Mesendoderm (in vitro differentiated cells): ENCODE data around the gene AKR7A2.

Source experiments
- DNase-seq: peaks from one replicate; pipeline ENCODE4 v3.0.0; 2013
- H2AK5ac ChIP-seq: 2 replicates; pipeline ENCODE4 v1.6.1; 2013; ENCODE audit warnings: low read length, inconsistent platforms
- H2BK120ac ChIP-seq: 2 replicates; pipeline ENCODE4 v1.6.1; 2013; ENCODE audit warnings: low read depth, mild to moderate bottlenecking, low read length, moderate library complexity, mixed read lengths
- H2BK15ac ChIP-seq: replicated peaks from 2 replicates; pipeline ENCODE4 v1.6.1; 2013; ENCODE audit warnings: low read depth, mild to moderate bottlenecking, moderate library complexity
- H2BK5ac ChIP-seq: 2 replicates; pipeline ENCODE4 v1.6.1; 2013; ENCODE audit warnings: low read length, inconsistent platforms
- H3K18ac ChIP-seq: 2 replicates; pipeline ENCODE4 v1.6.1; 2013; ENCODE audit warnings: mild to moderate bottlenecking, low read length, mixed read lengths
- H3K23ac ChIP-seq: one replicate; pipeline ENCODE4 v1.6.1; 2013; ENCODE audit warnings: low read length
- H3K27ac ChIP-seq: 2 replicates; pipeline ENCODE4 v1.5.1; 2013; ENCODE audit warnings: low read depth, mild to moderate bottlenecking, inconsistent platforms, low read length, moderate library complexity
- H3K27me3 ChIP-seq: 2 replicates; pipeline ENCODE4 v1.6.1; 2013; ENCODE audit warnings: low read length, control low read depth, mild to moderate bottlenecking, inconsistent platforms; ENCODE audit not compliant: insufficient read depth, poor library complexity
- H3K36me3 ChIP-seq: 2 replicates; pipeline ENCODE4 v1.6.1; 2013; ENCODE audit warnings: low read length, inconsistent platforms; ENCODE audit not compliant: control insufficient read depth, insufficient read depth
- H3K4ac ChIP-seq: one replicate; pipeline ENCODE4 v1.6.1; 2013; ENCODE audit warnings: low read depth, mild to moderate bottlenecking, low read length, moderate library complexity
- H3K4me1 ChIP-seq: 2 replicates; pipeline ENCODE4 v1.6.1; 2013; ENCODE audit warnings: low read depth, low read length, inconsistent platforms; ENCODE audit not compliant: control insufficient read depth
- H3K4me2 ChIP-seq: 2 replicates; pipeline ENCODE4 v1.6.1; 2013; ENCODE audit warnings: low read length
- H3K4me3 ChIP-seq: 2 replicates; pipeline ENCODE4 v1.5.1; 2013; ENCODE audit warnings: mild to moderate bottlenecking, low read length
- H3K56ac ChIP-seq: one replicate; pipeline ENCODE4 v1.6.1; 2013; ENCODE audit warnings: low read length
- H3K79me1 ChIP-seq: 2 replicates; pipeline ENCODE4 v1.6.1; 2013; ENCODE audit warnings: low read length, inconsistent platforms
- H3K79me2 ChIP-seq: 2 replicates; pipeline ENCODE4 v1.6.1; 2013; ENCODE audit warnings: mild to moderate bottlenecking, low read length; ENCODE audit not compliant: control insufficient read depth, insufficient read depth
- H3K9ac ChIP-seq: 2 replicates; pipeline ENCODE4 v1.6.1; 2013; ENCODE audit warnings: low read length, inconsistent platforms
- H4K5ac ChIP-seq: one replicate; pipeline ENCODE4 v1.6.1; 2013; ENCODE audit warnings: low read length
- H4K8ac ChIP-seq: one replicate; pipeline ENCODE4 v1.6.1; 2013; ENCODE audit warnings: low read depth, mild to moderate bottlenecking, control low read depth, low read length, moderate library complexity
- WGBS: extraction: QIAGEN DNeasy Blood & Tissue Kit; methylation state at CpG from one replicate; pipeline ENCODE4 v1.1.7; 2013; ENCODE audit warnings: low lambda C conversion rate, missing lambda C conversion rate; ENCODE audit not compliant: insufficient coverage; ENCODE audit errors: extremely low coverage; 5-methylcytosine and 5-hydroxymethylcytosine counted together

The AKR7A2 gene

GRCh38 chr1:19310720-19311502, 1.0 kb downstream of the AKR7A2 start:
- no peak overlapping the region for H2BK5ac ChIP-seq
- no CpG with 5 or more reads among the region's 13 CpGs for WGBS
- H3K79me1 ChIP-seq, result peaks cover 16% of the 10 kb centered on the region
- peak overlapping the region; percentile 90 for H3K4me2 ChIP-seq
- peak overlapping the region; percentile 73 for H3K4me3 ChIP-seq
- H4K5ac ChIP-seq, result no peak overlapping the region
- no peak overlapping the region for H3K18ac ChIP-seq
- H3K56ac ChIP-seq, result peak overlapping the region; percentile 95
- no peak overlapping the region for H4K8ac ChIP-seq
- no peak for DNase-seq
- H2BK15ac ChIP-seq, result no peak overlapping the region
- H3K4me1 ChIP-seq, result peaks cover 5% of the 10 kb centered on the region
- no peak overlapping the region for H2AK5ac ChIP-seq
- H3K27ac ChIP-seq, result no peak overlapping the region
- no peaks in the 10 kb centered on the region for H3K36me3 ChIP-seq
- no peak overlapping the region for H3K4ac ChIP-seq
- H3K23ac ChIP-seq, result no peak overlapping the region
- peak overlapping the region; percentile 96 for H3K9ac ChIP-seq
- H3K27me3 ChIP-seq, result no peaks in the 10 kb centered on the region
- H3K79me2 ChIP-seq, result no peaks in the 10 kb centered on the region
- H2BK120ac ChIP-seq, result no peak overlapping the region

- no peak overlapping the region for H3K4me3 ChIP-seq
- no peak for DNase-seq
- H3K36me3 ChIP-seq, result no peaks in the 10 kb centered on the region
- H3K18ac ChIP-seq, result no peak overlapping the region
- H3K9ac ChIP-seq, result no peak overlapping the region
- no peaks in the 10 kb centered on the region for H3K79me2 ChIP-seq
- no peak overlapping the region for H2BK5ac ChIP-seq
- H3K79me1 ChIP-seq, result peaks cover 16% of the 10 kb centered on the region
- H2AK5ac ChIP-seq, result no peak overlapping the region
- H3K4ac ChIP-seq, result no peak overlapping the region
- H3K27ac ChIP-seq, result no peak overlapping the region
- H2BK15ac ChIP-seq, result no peak overlapping the region
- no peaks in the 10 kb centered on the region for H3K27me3 ChIP-seq
- no peak overlapping the region for H4K5ac ChIP-seq
- no peak overlapping the region for H2BK120ac ChIP-seq
- no CpG with 5 or more reads among the region's 7 CpGs for WGBS
- no peak overlapping the region for H3K4me2 ChIP-seq
- no peak overlapping the region for H3K56ac ChIP-seq
- no peak overlapping the region for H3K23ac ChIP-seq
- H3K4me1 ChIP-seq, result peaks cover 5% of the 10 kb centered on the region
- no peak overlapping the region for H4K8ac ChIP-seq
Measured at GRCh38 chr1:19310061-19310460, 1.9 kb downstream of the AKR7A2 start.

DNA sequence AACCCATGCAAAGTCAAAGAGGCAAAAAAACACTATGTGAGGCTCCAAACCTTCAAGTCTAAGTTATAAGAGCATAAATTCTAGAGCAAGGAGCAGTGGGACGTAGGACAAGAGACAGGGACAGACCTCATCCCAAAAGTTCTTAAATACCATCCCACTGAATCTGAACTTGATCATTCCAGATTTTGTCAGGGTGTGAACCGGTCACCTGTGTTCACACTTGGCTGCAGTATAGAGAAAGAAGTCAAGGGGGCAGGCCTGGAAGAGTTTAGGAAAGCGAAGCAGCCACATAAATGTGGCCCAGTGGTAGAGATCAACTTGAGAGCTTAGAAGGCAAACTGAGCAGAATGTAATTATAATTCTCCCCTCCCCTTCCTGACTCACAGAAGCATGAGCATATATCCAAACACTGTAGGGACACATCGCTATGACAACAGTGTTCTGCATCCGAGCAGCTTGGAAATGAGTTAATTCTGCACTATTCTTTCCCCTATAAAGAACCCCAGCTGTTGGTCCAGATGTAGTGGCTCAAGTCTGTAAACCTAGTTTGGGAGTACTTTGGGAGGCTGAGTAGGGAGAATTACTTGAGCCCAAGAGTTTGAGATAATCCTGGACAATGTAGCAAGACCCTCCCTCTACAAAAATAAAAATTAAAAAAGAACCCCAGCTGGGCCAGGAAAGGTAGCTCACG, 2.7 kb downstream of the AKR7A2 start:
- H2BK120ac ChIP-seq, result no peak overlapping the region
- no peak overlapping the region for H3K27ac ChIP-seq
- no peak overlapping the region for H3K18ac ChIP-seq
- no peak overlapping the region for H2AK5ac ChIP-seq
- no peak overlapping the region for H3K23ac ChIP-seq
- H3K36me3 ChIP-seq, result no peaks in the 10 kb centered on the region
- DNase-seq, result peak; percentile 15
- no peak overlapping the region for H3K4me3 ChIP-seq
- peaks cover 5% of the 10 kb centered on the region for H3K4me1 ChIP-seq
- no peak overlapping the region for H3K4me2 ChIP-seq
- WGBS, result no CpG with 5 or more reads among the region's 6 CpGs
- H2BK5ac ChIP-seq, result no peak overlapping the region
- no peak overlapping the region for H3K56ac ChIP-seq
- H3K79me1 ChIP-seq, result peaks cover 14% of the 10 kb centered on the region
- H4K8ac ChIP-seq, result no peak overlapping the region
- no peaks in the 10 kb centered on the region for H3K27me3 ChIP-seq
- H2BK15ac ChIP-seq, result no peak overlapping the region
- no peaks in the 10 kb centered on the region for H3K79me2 ChIP-seq
- H4K5ac ChIP-seq, result no peak overlapping the region
- H3K9ac ChIP-seq, result no peak overlapping the region
- H3K4ac ChIP-seq, result no peak overlapping the region

DNA sequence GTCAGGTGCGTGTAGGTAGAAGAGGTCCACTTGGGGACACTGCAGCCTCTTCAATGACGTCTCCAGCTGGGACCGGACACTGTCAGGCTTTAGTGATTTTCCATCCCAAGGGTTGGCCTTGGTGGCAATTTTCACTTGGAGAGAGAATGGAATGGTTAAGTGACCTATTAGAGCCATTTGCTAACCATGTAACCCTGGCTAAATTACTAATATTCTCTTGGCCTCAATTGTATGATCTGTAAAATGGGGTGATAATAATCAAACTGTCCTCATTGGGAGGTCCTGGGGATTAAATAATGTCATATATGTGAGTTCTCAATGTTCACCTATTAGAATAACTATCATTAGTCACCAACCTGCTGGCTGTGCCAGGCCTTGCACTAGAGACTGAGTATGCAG, 3.4 kb downstream of the AKR7A2 start:
- Histone ChIP-seq H2BK120ac (no peak overlapping the region), H3K79me2 (no peaks in the 10 kb centered on the region), H3K27ac (no peak overlapping the region), H3K18ac (no peak overlapping the region), H2BK5ac (no peak overlapping the region), H4K5ac (no peak overlapping the region), H3K4ac (no peak overlapping the region), H3K56ac (no peak overlapping the region), H2BK15ac (no peak overlapping the region), H3K4me2 (no peak overlapping the region), H3K4me1 (peaks cover 5% of the 10 kb centered on the region), H2AK5ac (no peak overlapping the region), H3K23ac (no peak overlapping the region), H4K8ac (no peak overlapping the region), H3K4me3 (no peak overlapping the region), H3K79me1 (peaks cover 10% of the 10 kb centered on the region), H3K27me3 (no peaks in the 10 kb centered on the region), H3K36me3 (no peaks in the 10 kb centered on the region), H3K9ac (no peak overlapping the region)
- DNase-seq, result no peak
- no CpG with 5 or more reads among the region's 3 CpGs for WGBS

- H3K36me3 ChIP-seq, result no peaks in the 10 kb centered on the region
- H3K4me3 ChIP-seq, result no peak overlapping the region
- no peak overlapping the region for H3K23ac ChIP-seq
- no peak overlapping the region for H2AK5ac ChIP-seq
- H4K5ac ChIP-seq, result no peak overlapping the region
- no peak overlapping the region for H3K9ac ChIP-seq
- H4K8ac ChIP-seq, result no peak overlapping the region
- H2BK15ac ChIP-seq, result no peak overlapping the region
- no peak overlapping the region for H3K4ac ChIP-seq
- DNase-seq, result no peak
- no peak overlapping the region for H2BK5ac ChIP-seq
- no peak overlapping the region for H3K18ac ChIP-seq
- H3K79me2 ChIP-seq, result no peaks in the 10 kb centered on the region
- H2BK120ac ChIP-seq, result no peak overlapping the region
- H3K79me1 ChIP-seq, result peaks cover 6% of the 10 kb centered on the region
- no peak overlapping the region for H3K56ac ChIP-seq
- no peaks in the 10 kb centered on the region for H3K27me3 ChIP-seq
- H3K4me1 ChIP-seq, result peaks cover 4% of the 10 kb centered on the region
- H3K4me2 ChIP-seq, result no peak overlapping the region
- H3K27ac ChIP-seq, result no peak overlapping the region
- no CpG with 5 or more reads among the region's 10 CpGs for WGBS
Measured at GRCh38 chr1:19307794-19308508, 4.0 kb downstream of the AKR7A2 start.
